GM21737 (cell line): ENCODE results near the gene DNAJB1.
"Not testable (repeated sequence)": the region's sequence is repeated elsewhere in the genome, so short reads cannot be mapped to it uniquely, and the experiment has no call there.

Source experiments
- ATAC-seq: cut with Tn5 transposase; IDR thresholded peaks from one replicate; pipeline ENCODE4 v1.9.1; 2021; ENCODE audit warnings: mild to moderate bottlenecking, moderate library complexity; ENCODE audit not compliant: unreplicated experiment

Gene DNAJB1

DNA sequence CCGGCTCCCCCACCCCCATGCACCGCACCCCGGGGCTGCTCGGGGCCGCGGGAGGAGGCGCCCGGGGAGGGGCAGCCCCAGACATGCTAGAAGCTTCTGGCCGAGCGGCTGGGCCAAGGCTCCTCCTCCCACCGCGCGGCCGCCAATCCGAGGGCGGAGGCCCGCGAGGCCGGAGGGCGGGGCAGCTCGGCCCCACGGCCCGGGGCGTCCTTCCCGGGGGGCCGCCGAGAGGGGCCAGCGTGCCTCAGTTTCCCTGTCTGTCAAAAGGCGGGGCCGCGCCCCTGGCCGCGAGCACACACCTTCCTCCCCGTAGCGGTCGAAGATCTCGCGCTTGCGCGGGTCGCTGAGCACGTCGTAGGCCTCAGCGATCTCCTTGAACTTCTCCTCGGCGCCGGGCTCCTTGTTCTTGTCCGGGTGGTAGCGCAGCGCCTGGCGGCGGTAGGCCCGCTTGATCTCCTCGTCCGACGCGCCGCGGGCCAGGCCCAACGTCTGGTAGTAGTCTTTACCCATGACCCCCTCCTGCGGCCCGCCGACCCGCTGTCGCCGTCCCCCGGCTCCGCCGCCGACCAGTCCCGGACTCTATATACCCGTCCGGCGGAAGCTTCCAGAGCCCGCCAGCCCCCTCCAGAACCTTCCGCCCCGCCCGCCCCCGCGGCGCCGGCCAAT is at the start of gene DNAJB1:
TSS of gene DNAJB1 (minus strand) at position 558 of the 666 bp plus-strand sequence. CDS start at position 510, 48 bp downstream.
- peak; percentile 61 for ATAC-seq

DNA sequence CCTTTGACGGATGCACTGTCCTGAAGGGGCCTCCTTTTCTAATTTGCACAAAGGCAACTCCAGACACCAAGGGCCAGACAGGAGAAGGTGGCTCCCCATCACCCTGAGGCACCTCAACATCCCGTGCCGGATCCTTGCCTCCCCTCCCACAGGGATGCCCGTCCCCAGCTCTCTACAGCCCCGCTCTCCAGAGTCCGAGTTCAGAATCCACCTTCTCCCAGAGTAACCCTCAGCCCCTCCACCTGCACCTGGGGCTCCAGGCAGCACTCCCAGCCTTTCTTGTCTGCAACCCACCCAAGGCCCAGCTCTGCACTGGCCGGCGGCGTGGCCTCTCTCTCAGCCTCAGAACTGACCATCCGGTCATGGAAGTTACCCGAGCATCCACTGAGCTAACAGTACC is 48.9 kb upstream of the DNAJB1 start:
- no peak for ATAC-seq

DNA sequence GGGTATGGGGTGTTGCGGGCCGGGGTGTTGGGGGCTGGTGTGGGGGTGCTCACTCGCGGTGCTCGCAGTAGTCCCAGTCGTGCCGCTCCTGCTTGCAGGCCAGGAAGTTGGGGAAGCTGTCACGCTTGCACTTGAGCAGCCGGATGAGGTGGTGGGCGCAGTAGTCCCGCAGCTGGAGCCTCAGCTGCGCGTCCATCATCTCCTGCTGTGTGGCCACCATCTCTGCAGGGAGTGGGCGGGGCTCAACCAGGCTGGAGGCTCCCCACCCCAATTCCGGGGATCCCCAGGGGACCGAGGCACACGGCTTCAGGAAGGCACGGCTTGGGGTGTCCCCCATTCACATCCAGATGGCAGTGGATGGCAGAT is 48.5 kb upstream of the DNAJB1 start:
- ATAC-seq, result no peak

DNA sequence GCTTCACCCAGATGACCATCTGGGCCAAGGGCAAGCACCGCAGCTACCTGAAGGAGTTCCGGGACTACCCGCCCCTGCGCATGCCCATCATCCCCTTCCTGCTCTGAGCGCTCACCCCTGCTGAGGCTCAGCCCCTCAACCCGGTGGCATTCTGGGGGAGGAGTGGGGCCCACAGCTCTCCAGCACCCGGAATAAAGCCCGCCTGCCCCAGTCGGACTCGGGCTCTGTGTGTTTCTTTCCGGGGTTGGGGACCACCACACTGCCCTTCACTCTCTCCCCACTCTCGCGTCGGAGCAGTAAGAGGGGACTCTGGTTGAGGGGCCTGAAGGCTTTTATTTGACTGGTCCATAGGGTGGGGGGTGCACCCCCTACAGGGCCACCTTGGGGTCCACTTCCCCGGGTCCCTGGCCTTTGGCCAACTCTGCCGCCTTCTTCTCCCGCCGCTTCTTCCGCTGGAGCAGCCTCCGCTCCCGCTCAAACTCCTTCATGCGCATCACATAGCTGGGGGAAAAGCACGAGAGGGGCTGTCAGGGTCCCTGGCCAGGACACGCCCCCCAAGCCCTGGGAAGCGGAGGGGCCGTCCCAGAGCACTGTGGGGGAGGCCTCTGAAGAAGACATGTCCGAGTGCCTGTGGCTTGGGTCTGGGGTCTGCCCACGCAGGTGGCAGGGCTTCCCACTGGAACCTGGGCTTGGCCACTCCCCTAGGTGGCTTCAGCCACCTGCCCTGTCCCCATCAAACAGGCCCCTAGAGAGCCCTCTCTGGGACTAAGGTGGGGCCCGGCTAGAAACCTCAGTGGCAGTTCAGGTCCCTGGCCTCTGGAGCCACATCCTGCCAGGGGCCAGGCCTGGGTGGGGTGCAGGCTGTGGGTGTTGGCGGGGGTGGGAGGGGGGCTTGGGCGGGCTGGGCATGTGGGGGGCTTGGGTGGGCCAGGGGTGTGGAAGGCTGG is 47.8 kb upstream of the DNAJB1 start:
- no peak for ATAC-seq

DNA sequence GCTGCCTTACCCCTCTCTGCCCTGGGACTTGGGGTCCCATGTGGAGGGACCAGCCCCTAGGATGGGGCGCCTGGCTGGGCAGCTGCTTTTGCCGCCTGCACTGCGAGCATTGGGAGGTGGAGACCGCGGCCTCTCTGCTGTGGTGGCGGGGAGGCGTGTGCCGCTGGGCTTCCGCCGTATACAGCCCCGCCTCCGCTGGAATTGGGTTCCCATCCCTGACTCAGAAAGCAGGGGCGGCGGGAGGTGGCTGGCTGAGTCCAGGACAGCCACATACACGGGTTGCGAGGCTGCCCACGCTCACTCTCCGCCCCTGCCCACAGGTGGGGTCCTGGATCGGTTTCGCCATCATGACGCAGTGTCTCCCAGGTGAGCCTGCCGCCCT is 47.1 kb upstream of the DNAJB1 start:
- no peak for ATAC-seq

DNA sequence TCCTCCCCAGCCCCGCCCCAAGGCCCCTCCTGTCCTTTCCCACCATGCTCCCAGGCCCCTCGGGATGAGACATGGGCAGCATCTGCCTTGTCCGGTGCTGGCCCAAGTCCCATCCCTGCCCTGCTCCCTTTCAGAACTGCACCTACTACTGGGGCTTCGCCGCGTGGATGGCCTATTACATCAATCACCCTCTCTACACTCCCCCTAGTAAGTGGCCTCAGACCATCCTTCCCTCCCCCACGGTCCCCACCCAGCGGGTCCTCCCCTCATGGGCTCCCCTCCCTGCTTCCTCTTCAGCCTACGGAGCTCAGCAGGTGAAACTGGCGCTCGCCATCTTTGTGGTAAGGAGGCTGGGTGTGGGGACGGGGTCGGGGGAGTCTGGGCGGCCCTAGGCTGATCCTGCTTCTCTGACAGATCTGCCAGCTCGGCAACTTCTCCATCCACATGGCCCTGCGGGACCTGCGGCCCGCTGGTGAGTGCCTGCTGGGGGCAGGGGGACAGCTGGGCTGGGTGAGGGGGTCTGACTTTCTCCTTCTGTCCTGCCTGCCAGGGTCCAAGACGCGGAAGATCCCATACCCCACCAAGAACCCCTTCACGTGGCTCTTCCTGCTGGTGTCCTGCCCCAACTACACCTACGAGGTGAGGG is 46.6 kb upstream of the DNAJB1 start:
- not testable (repeated sequence) for ATAC-seq

DNA sequence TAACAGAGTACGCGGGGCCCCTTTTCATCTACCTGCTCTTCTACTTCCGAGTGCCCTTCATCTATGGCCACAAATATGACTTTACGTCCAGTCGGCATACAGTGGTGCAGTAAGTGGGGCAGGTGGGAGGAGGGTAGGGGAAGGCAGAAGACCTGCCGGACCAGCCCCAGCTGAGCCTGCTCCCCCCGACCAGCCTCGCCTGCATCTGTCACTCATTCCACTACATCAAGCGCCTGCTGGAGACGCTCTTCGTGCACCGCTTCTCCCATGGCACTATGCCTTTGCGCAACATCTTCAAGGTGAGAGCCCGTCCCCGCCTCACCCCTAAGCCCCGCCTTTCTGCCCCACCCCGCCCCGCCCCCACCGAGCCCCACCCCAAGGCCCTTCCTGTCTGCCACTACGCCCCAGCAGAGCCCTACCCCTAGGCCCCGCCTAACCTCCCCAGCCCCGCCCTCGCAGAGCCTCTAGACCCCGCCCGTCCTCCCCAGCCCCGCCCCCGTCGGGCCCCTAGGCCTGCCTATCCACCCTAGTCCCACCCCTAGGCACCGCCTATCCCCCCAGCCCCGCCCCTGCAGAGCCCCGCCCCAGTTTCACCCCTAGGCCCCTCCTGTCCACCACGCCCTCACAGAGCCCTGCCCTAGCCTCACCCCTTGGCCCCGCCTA is 45.9 kb upstream of the DNAJB1 start:
- no peak for ATAC-seq

DNA sequence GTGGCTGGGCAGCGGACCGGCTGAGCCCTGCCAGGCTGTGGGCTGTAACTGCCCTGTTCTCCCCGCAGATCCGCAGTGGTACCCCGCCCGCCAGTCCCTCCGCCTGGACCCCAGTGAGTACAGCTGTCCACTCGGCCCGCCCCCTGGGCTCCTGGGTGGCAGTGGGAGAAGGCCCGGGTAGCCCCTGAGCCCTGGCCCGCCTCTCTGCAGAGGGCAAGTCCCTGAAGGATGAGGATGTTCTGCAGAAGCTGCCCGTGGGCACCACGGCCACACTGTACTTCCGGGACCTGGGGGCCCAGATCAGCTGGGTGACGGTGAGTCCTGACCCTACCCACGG is 45.4 kb upstream of the DNAJB1 start:
- ATAC-seq, result no peak

DNA sequence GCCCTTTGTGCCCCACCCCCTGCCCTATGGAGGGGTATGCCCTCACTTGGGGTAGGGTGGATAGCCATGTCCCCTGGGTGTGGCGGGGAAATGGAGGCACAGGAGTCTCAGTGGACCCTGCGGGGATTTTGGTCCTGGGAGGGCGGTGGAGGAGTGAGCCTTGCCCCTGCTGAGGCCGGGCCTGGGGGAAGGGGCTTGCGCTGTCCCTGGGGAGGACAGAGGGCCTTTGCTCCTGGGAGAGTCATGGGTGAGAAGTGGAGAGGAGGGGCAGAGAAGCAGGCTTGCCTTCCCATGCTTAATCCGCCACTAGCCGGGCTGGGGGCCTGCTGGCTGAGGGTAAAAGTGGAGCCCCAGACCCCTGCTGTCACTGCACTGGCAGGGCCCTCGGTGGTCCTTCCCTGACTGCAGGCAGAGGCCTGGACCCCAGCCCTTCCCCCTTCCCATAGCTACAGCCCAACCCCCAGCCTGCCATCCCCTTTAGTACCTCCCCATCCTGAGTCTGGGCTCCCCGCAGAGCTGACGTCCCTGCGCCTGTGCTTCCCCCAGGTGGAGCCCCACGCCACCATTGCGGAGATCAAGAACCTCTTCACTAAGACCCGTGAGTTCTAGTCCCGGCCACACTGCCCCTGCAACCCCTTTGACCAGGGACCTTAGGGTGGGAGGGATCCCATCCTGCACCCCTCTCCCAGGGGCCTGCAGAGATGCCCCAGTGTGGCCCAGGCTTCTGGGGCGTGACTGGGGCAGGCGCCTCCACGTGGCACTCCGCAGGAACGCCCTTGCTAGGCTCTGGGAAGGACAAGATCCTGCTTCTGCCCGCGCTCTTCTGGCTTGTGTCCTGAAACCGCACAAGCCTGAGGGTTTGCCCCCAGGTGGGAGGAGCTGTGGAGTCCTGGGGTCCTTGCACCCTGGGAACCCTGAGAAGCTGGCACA is 44.7 kb upstream of the DNAJB1 start:
- ATAC-seq, result no peak

DNA sequence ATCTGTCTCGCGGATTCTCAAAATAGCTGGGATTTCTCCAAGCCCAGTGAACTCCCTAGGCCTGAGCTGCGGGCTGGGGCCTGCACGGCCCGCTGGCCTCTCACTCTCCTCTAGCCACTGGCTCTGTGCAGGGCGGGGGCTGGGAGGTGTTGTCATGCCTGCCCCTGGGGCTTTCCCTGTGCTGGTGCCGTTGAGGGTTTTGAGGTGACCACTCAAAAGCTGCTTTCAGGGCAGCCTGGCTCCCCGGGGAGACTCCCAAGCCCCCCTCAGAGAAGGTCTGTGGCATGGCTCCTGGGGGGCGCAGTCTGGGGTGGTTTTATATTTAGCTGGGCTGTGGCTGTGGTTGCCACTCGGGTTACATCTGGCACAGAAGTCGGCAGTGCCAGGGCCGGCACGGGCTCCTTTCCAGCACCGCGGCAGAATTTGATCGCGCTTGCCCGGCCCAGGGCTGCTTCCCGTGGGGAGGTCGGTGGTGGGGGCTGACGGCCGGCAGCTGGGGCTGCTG is 43.7 kb upstream of the DNAJB1 start:
- ATAC-seq, result no peak

DNA sequence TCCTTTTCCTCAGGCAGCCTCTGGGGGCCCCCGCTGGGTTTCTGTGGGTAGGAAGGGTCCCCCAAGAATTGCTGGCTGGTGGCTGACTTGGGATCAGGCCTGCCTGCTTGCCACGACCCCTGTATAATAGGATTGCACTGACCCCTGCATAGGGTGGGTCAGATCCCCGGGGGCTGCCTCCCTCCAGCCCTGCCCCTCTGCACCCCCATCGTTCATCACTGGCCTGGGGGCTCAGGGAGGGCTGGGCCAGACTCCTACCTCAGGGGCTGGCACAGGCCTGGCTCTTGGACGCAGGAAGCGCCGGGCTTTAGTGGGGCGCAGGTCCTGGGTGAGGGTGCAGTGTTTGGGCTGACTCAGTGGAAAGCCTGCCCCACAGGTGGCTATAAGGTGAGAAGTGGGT is 43.1 kb upstream of the DNAJB1 start:
- ATAC-seq, result no peak

DNA sequence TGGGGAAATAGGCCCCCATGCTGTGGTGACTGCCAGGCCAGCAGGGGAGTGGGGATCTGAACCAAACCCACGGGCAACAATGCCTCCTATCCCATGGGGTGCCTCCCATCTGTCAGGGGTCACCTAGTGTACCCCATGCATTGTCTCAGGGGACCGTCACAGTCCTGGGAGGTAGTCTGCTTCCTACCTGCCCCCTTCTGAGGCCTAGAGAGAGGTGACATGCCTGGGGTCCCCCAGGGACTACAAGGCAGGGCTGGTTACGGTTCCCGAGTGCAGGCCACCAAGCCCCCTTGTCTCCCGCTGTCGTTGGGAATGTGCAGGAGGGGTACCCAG is 42.5 kb upstream of the DNAJB1 start:
- no peak for ATAC-seq

DNA sequence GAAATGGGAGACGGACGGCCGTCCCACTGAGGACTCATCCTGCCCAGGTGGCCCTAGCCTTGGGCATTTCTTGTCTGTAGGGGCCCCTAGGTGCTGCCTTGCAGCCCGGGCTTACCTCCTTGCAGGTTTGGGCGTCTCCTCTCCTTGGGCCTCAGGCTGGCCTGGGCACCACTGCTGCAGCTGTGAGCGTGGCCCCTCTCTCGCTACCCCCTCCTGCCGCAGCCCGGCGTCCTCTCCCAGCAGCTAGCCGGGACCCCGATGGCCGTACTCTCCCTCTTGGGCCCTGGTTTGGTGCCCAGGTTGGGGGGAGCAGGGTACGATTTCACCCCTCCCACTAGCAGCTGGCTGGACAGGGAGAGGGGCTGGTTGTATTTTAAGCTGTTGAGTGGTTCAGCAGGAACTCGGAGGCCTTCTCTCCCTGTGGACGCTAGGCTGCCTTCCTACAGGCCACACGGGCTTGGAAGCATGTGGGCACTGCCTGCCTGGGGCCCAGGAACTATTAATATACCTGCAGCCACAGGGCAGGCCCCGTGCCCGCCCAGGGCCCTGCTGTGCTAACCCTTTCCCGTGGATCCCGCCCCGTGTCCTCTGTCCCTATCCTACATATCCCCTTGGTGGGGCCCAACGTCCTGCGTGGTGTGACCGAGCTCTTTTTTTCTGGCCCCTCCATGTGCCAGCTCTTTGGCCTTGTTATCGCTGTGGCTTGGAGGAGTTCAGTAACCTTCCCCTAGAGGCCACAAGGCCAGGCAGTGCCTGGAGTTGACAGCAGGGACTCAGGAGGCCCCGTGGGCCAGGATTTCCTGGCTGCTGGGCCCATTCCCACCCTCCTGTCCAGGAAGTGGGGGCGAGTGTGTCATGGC is 41.9 kb upstream of the DNAJB1 start:
- ATAC-seq, result no peak

DNA sequence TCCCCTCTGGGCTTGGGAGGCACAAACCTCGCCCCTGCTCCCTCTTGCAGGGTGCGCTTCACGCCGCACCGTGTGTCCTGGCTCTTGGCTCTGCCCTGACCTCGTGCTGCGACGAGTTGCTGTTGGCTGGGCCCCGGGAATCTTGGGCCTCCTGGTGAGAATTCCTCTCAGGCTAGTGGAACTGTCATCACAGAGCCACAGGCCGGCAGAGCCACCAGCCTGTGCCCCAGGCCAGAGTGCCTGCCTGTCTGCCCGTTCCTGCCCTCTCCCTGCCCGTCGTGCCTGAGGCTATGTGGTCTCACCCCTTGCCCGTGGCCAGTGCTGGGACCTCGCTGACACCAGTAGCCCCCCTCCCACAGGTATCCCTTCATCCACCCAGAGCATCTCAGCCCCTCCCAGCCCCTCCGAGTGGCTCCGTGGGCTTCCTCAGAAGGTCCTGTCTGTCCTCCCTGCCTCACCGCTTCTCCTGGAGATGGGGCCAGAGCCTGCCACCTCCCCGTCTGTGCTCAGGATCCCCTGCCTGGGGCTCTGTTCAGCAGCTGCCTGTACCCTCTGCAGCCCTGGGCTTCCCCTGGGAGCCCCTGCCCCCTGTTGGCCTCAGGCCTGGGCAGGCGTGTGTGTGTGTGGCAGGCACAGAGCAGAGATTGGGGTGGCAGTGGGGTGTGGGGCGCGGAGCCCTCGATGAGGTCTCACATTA is 40.3 kb upstream of the DNAJB1 start:
- ATAC-seq, result no peak

DNA sequence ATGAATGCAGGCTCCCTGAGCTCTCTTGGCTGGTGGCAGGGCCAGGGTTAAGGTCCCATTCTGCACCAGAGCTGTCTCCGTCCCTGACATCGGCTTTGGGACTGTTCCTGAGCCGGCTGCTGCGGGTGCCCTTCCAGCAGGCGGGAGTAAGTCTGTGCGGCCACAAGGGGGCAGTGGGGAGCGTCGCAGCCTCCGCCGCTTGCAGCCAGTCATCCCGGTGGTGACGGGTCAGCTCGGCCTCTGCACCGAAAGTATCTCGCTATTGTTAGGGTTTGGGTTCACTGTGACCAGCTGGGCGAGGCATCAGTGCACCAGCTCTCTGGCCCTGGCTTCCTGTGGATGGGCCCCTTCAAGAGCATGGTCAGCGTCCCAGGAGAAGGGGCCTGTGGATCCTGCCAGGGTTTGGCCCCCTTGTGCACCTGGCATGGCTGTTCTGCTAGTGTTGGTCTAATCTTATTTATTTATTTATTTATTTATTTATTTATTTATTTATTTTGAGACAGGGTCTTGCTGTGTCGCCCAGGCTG is 38.5 kb upstream of the DNAJB1 start:
- ATAC-seq, result no peak

DNA sequence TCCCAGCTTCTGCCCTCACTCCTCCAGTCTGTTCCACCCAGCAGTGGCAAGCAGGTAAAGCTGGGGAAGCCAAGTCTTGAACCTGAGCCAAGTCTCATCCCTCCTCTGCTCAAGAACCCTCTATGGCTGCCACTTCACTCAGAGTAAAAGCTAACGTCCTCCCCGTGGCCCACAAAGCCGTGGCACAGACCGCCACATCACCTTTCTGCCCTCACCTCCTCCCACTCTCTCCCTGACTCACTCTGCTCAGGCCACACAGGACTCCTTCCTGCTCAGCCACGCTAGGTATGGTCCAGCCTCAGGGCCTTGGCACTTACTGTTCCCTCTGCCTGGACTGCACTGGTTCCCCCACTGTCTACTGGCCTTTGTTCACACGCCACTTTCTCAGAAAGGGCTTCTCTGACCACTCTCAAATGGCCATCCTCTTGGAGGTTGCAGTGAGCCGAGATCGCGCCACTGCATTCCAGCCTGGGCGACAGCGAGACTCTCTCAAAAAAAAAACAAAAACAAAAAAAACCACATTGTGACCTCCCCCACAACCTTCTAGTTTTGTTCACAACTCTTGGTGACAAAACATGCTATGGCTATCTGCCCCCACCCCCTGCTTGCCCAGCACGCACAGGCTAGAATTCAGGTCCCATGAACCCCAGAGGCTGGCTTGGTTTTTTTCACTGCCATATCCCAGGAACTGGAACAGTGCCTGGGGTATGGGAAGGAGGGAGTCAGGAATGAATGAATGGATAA is 37.9 kb upstream of the DNAJB1 start:
- ATAC-seq, result no peak

DNA sequence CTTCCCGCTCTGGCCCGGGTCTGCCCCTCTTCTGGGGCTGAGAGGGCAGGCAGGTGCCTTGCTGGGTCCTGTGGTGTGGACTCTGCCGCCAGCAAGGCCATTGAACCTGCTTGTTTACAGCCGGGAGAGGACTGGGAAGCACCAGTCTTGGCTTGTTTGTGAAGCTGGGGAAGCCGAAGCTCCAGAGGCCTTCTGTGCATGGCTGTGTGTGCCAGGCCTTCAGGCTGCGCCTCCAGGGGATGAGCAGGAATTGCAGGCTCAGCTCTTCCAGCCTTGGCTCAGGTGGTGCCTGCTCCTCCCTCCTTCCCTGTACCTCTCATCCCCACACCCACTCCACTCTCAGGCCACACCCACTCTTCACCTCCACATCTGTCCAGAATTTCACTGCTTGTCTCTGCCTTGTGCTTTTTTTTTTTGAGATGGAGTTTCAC is 36.2 kb upstream of the DNAJB1 start:
- no peak for ATAC-seq

DNA sequence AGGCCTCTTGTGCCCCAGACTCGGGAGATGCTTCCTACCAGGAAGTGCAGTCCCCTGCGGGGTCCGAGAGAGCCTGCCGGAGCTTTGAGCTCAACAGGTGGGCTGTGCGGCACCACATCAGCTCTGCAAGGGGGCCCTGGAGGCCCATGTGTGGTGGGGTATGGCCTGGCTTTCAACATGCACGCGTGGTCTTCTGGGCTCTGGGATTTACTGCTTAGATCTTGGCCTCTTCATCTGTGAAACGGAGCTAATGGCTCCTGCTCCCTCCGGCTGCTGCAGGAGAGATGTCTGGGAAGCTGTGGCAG is 35.7 kb upstream of the DNAJB1 start:
- ATAC-seq, result no peak
